CD4-positive, alpha-beta T cell treated with Interleukin-6 for 4 hours (primary cell): ENCODE data around the gene CCDC183.
"Not testable (repeated sequence)": the region's sequence is repeated elsewhere in the genome, so short reads cannot be mapped to it uniquely, and the experiment has no call there.

ENCODE experiments used
- DNase-seq: peaks from one replicate; pipeline ENCODE4 v3.0.0-alpha.2; 2020; ENCODE audit warnings: mixed read lengths

CCDC183 gene

DNA sequence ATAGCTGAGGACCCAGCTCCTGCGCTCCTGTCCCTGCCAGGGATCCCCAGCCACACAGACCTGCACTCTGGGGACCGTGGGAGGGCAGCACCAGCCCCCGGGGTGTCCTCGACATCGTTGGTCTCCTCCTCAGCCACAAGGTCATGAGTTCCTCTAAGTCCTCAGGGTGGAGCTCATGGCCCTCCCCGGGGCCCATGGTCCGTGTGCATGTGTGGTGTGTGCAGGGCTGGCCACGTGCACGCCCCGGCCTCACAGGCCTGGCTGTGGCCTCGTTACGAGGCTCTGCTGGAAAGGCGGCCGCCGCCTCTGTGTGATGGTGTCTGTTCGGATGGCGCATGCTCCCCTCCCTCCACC is 30.0 kb downstream of the CCDC183 start:
- DNase-seq = no peak

DNA sequence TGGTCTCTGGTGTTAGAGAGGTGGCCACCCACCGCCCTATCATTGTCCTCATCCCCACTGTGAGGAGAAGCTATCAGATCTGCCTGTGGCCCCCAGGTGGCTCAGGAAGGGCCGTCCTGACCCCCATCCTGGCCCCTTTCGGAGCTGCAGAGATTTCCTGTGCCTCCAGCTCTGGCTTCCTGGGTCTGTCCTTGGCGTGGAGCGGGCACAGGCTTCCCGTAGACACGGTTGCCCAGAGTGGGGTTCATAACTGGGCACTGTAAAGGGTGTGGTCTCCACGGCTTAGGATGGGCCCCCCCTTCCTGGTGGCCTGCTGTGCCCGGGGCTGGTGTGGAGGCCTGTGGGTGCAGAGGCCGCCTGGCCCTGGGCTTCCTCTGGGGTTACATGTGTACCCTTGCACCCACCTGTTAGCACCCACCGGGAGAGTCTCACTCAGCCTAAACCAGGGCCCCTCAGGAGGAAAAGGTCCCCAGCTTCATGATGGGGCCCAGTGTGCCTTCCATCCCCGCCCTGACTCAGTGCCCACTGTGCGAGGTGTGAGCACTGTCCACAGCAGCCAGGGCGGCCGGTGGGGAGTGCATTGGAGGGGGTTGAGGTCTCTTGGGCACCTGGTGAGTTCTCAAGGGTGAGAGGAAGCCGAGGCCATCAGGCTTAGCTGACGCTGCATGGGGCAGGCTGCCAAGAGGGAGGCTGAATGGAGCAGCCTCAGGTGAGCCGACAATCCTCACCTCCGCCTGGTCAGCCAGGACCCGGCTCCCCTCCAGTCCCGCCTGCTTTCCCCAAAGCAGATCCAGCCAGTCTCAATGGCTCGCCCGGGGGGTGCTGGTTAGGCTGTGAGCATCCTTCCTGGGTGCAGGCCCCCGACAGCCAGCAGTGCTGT is 30.8 kb downstream of the CCDC183 start:
- DNase-seq = no peak

DNA sequence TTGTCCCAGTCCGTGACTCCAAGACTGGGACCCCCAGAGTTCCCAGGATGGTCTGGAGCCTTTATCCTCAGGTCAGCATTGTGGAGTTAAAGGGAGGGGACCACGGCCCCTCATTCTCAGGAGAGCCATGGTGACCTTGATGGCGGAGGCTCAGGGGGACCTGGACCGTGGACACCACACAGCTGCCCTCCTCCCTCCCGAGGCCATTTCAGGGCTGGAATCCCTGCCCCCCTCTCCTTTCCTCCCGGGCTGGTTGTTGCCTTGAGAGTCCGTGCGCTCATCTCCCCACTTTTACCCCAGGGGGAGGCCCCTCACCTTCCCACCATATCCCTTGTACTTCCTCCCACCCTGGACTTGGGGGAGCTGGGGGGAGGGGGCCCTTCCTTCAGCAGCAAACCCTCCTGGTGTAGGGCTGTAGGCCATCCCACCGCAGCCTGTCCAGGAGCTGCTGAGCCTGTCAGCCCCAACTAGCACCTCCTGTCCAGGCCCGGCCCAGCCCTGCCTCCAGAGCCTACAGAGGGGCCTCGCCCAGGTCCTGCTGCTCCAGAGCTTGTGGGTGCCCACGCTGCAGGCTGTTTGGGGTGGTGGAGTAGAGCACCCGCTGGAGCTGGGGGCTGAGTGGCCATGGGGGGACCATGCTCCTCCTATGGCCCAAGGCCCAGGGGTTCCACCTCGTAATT is 31.8 kb downstream of the CCDC183 start:
- no peak for DNase-seq

DNA sequence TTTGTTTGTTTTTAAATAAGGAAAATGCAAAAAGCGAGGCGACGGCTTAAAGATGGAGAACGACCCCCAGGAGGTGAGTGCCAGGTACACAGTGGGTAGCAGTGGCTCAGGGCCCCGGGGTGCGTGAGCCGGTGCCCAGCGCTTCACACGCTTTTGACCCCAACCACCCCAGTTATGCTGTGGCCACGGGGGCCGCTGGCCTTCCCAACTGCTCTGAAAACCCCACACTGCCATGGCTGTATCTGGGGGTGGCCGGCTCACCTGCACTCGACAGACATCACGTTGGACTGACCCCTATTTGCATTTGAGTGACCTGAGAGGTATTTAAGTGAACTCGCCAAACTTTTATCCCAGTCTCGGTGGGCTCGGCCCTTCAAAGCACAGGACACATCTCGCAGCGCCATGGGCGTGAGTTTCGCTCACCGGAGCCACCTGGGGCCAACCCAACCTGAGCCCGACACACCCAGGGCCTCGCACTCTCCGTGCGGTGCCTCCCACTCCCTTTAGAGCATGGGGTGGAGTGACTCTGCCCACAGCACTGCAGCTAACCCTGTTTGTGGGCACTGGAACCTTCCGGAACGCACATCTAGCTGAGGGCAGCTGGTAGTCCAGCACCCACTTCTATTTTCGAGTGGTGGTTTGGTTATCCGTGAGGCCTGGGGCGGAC is 32.5 kb downstream of the CCDC183 start:
- no peak for DNase-seq

DNA sequence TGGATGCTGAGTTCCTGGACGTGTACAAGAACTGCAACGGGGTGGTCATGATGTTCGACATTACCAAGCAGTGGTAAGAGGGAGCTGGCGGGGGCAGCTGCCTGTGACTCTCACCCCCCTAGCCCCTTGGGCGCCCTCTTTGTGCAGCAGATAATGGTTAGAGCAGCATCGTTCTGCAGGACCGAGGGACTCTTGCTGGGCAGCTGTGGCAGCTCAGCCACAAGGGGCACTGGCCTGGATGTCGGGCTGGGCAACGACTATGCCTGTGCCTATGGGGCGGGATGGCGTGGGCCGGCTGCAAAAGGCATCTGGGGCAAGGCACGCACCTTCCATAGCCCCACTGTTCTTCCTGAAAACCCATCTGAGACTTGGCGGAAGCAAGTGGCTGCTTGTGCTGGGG is 33.3 kb downstream of the CCDC183 start:
- DNase-seq = no peak

DNA sequence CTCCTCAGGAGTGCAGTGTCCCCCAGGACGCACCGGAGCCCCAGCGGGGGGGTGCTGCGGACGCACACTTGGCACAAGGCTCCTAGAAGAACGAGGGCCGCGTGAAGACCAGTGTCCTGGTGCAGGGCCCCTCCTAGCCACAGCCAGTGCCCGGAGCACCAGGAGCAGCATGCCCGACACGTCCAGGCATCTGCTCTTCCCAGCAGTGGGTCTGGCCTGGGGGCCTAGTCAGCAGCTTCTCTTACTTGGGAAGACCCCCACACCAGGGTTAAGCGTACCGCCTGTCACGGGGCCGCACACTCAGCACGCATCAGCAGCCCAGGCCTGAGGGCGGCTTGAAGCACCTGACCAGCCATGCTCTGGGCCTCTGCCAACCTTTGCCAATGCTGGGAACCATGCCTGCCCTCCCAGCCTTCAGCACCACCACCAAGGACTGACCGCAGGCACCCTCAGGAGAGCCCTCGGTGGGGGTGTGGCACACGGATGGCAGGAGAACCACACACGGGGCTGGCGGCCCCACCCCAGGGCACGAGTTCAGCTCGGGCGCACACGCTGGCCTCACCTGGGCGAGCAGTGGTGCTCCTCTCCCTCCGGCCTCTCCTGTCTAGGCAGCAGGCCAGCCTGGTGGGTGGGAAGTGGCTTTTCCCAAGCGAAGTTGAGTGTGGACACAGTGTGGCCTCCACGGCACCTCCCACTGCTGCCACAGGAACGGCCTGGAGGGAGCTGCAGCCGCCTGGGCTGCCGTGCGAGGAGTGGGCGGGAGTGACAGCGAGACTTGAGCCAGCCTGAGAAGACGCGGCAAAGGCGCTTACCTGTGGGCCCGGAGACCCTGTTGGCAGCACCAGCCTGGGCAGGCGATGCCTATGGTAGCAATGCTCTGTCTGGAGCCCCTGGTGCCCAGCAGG is 34.1 kb downstream of the CCDC183 start:
- no peak for DNase-seq

DNA sequence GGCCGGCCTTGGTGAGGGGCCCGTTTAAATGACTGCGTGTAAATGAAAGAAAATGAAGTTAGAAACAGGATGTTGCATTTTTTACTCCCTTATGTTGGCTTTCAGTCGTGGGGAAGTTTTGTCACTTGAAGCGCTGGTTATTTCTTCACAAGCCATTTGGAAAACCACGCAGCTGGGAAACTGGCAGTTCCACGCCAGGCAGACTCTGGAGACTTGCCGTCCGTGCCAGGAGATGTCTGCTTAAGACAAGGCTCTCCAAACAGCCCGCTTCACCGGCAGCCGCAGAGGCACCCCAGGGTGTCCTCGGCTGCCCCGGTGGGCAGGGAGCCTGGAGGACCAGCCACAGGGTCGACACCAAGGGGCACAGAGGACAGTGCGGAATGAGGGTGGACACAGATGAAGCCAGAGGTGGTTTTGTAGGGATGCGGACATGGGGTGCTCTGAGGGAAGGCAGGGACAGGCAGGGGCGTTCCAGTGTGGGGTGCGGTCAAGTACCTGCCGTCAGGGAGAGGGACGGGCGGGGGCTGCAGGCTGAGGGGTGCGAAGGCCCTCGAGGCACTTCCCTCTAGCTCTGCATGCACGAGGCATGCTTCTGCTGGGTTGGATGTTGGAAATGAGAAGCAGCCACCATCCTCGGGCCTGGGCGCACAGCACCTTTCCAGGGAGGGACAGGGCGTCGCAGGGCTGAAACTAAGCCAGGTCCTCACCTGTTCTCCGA is 35.0 kb downstream of the CCDC183 start:
- DNase-seq = no peak

DNA sequence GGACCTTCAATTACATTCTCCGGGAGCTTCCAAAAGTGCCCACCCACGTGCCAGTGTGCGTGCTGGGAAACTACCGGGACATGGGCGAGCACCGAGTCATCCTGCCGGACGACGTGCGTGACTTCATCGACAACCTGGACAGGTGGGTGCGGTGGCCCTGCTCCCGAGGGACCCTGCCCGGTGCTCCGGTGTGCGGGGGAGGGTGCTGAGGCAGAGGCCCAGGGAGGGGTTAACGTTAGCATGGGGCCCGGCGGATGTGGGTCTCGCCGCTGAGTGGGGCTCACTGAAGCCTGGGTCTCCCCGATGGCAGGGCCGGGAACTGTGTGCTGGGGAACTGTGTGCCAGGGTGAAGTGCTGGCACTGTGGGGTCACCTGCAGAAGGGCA is 35.6 kb downstream of the CCDC183 start:
- no peak for DNase-seq

DNA sequence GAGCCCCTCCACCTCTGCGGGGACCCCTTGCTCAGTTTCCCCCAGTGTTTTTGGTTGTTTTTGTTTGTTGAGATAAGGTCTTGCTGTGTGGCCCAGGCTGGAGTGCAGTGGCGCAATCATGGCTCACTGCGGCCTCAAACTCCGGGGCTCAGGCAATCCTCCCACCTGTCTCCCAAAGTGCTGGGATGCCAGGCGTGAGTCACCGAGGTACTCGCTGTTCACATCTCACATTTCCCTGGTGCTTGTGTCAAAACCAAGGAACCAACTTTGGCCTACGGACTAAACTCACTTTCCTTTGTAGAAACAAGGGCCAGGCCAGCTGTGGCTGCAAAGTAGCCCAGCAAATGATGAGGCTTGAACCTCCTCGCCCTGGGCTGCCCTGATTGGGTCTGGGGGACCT is 36.4 kb downstream of the CCDC183 start:
- DNase-seq = no peak

DNA sequence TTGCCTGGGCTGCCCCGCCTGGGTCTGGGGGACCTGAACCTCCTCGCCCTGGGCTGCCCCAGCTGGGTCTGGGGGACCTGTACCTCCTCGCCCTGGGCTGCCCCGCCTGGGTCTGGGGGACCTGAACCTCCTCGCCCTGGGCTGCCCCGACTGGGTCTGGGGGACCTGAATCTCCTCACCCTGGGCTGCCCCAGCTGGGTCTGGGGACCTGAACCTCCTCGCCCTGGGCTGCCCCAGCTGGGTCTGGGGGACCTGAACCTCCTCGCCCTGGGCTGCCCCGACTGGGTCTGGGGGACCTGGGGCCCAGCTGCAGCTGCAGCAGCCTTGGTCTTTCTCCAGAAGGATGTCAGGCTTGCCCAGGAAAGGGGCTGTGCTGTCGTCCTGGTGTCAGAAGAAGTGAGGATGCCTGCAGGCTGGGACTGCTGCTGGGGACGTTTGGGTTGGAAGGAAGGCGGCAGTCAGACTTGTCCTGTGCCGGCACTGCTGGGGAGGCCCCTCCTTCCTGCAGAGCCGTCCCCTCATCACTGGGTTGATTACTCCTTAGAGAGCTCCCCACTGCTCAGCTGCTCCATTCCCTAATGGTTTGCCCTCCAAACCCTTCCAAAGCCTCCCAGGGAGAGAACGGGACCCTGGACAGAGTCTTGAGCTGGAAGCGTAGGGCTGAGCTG is 37.4 kb downstream of the CCDC183 start:
- DNase-seq = not testable (repeated sequence)

DNA sequence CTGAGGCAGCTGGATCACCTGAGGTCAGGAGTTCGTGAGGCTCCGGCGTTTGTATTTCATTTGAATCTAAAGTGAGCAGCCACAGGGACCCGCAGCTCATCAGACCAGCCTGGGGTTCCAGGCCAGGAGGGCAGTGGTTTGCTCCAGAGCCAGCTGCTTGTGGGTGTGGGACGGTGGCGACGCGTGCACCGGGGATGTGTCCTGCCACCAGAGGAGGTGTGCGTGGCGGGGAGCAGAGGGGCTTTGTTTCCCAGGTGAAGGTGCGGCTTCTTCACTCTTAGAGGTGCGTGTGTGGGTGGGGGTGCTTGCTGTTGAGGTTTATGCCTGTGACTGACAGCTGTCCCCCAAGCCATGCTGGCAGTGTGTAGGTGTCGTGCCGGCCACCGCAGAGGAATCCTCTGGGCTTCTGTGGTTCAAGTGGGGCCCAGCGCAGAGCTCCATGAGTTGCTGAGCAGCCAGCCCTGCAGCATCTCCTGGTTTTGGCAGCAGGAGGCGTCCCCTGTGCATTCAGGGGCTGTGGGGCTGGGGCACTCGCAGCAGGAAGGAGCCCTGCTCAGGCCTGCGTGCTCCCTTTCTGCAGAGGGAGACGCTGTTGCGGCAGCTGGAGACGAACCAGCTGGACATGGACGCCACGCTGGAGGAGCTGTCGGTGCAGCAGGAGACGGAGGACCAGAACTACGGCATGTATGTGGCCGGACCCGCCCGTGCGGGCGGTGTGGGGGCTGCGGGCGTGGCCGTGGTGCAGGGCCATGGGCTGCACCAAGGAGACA is 39.2 kb downstream of the CCDC183 start:
- no peak for DNase-seq

DNA sequence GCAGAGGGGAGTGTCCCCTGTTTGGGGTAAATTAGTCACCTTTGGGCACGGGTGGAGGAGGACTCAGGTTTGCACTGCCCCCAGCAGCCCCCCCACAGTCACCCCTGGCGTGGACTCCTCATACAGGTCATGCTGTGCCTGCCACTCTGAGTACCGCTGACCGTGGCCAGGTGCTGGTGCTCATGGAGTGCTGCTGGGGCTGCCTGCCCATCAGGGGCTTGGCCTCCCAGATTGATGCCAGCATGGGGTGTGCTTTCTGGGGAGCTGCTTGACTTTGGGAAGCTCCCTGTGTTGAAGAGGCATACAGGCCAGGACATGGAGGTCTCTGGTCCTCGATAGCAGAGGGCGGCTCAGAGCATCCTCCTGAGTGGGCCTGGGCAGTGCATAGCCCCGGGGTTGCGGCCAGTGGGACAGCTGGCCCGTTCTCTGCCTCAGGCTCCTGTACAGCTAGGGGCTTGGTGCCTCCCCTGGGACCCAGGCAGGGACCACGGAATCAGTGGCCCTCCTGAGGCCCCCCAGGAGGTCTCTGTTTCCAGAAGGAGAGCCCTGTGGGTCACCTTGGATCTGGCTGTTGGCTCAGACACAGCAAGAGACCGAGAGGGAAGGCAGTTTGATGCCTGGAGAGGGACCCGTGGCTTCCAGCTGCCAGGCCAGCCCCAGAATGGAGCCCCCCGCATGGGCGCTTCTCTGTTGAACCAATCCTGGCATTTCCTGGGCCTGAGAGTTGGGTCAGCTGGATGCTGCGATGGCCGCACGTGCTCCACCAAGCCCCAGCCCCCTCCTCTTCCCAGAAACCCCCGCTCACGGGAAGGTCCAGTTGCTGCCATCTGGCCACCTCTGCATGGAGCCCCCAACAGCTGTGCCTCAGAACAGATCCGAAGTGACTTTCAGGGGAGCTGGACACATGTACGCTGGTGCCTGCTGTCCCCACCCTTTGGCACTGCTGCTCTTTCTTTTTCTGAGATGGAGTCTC is 40.1 kb downstream of the CCDC183 start:
- no peak for DNase-seq

DNA sequence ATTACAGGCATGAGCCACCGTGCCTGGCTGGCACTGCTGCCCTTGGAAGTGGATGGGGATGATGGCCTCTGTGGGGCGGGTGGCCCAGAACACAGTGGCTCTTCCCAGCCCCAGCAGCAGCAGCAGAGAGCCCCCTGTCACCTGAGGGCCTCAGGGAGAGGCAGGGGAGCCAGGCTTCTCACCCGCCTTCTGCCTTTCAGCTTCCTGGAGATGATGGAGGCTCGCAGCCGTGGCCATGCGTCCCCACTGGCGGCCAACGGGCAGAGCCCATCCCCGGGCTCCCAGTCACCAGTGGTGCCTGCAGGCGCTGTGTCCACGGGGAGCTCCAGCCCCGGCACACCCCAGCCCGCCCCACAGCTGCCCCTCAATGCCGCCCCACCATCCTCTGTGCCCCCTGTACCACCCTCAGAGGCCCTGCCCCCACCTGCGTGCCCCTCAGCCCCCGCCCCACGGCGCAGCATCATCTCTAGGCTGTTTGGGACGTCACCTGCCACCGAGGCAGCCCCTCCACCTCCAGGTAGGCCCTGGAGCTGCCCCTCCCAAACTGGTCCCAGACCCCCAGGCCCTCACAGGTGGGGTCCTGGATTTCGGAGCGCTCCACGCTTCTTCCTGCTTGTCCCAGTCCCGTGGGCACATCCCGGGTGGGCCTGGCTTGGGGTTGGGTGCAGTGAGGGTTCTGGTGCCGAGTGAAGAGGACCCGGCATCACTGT is 41.2 kb downstream of the CCDC183 start:
- DNase-seq = no peak

DNA sequence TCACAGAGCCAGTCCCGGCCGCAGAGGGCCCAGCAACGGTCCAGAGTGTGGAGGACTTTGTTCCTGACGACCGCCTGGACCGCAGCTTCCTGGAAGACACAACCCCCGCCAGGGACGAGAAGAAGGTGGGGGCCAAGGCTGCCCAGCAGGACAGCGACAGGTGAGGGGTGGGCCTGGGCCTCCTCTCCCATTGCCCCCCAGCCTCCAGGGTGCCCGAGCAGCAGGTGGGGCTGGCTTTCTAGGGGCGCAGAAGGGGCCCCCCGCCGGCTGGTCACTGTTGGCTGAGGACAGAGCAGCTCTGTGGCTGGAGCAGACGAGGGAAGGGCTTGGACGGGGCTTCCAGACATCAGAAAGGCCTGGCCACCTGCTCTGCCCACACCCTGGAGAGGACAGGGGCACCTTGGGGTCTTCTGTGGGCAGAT is 41.7 kb downstream of the CCDC183 start:
- not testable (repeated sequence) for DNase-seq

DNA sequence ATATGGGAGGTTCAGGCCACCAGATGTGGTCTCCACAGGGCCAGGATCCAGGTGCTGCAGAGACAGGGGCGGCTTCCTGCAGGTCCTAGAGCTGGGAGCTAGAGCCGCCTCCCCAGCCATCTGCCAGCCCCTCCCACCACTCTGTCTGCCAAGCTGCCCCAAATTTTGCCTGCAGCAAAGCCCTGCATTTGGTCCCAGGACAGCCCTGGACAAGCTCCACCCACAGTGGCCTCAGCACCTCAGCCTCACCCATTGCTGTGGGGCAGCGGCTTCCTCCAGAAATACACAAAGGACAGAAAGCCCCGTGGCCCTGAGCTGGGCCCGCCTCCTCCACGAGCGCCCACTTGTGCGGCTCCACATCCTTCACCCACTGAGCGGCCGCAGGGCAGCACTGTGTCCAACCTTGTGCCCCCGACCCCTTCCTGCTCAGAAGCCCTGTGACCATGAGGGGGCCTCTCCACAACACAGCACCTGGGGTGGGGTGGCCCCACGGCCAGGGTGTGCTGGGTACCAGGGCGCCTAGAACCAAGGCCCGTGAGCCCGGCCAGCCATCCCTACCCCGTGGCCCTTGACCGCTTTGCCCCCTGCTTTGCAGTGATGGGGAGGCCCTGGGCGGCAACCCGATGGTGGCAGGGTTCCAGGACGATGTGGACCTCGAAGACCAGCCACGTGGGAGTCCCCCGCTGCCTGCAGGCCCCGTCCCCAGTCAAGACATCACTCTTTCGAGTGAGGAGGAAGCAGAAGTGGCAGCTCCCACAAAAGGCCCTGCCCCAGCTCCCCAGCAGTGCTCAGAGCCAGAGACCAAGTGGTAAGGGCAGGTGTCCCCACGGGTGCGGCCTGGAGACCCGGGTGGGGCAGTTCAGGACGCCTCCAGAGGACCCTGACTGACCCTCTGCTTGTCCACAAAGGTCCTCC is 42.4 kb downstream of the CCDC183 start:
- DNase-seq = no peak

DNA sequence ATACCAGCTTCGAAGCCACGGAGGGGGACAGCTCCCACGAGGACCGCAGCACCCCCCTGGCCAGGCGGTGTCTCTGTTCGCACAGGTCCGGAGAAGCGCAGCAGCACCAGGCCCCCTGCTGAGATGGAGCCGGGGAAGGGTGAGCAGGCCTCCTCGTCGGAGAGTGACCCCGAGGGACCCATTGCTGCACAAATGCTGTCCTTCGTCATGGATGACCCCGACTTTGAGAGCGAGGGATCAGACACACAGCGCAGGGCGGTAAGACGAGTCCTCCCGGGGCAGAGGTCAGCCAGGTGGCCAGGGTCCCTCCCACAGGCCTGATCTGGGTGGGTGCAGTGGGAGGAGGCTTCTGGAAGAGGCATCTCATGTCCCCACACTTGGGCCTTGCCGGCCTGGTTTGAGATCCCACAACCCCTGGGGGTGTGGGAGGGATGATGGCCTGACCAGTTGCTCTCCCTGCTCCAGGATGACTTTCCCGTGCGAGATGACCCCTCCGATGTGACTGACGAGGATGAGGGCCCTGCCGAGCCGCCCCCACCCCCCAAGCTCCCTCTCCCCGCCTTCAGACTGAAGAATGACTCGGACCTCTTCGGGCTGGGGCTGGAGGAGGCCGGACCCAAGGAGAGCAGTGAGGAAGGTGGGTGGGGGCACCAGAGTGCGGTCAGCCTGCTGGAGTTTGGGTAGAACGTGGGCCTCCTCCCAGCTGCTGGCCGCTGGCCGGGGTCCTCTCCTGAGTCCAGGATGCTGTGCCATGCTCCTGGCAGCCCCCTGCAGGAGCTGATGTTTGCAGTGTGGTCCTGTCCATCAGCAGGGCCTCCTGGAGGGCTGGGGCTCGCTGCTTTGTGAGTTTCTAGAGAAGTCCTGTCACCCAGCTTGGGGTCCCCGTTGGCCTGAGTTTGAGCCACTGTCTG is 43.3 kb downstream of the CCDC183 start:
- no peak for DNase-seq
